CD8-positive, alpha-beta memory T cell (primary cell): Measurements from ENCODE around the gene MS4A4A. TPM values are rescaled to one million over a fixed set of nuclear protein-coding genes. Genes with fewer than 3 reads are reported as not detected.

Source experiments
- CTCF ChIA-PET: fragments of 350-600 bp; sonication (Branson Sonifier 250); formaldehyde crosslinking; loops from one replicate; lab custom pipeline; 2021; ENCODE audit warnings: antibody characterized with exemption; lab: Charles Lee
- POLR2A ChIA-PET: fragments of 350-600 bp; sonication (Branson Sonifier 250); formaldehyde crosslinking; loops from one replicate; lab custom pipeline; 2021; ENCODE audit warnings: antibody characterized with exemption; lab: Charles Lee
- DNase-seq, 5 donors: peaks; one replicate each; pipeline versions ENCODE4 v3.0.0 to v3.0.0-alpha.2; 2020 to 2022; ENCODE audit warnings: mixed read lengths in 1 of 5
- H3K27ac ChIP-seq: one replicate; pipeline ENCODE4 v1.7.0; 2013; ENCODE audit warnings: low read depth, mild to moderate bottlenecking, low read length, moderate library complexity
- H3K27me3 ChIP-seq: 2 replicates; pipeline ENCODE4 v1.7.0; 2013; ENCODE audit warnings: low read length, mild to moderate bottlenecking; ENCODE audit not compliant: insufficient read depth, poor library complexity, severe bottlenecking
- H3K36me3 ChIP-seq: 2 replicates; pipeline ENCODE4 v1.7.0; 2013; ENCODE audit warnings: mild to moderate bottlenecking, low read length, moderate library complexity; ENCODE audit not compliant: insufficient read depth
- H3K4me1 ChIP-seq: 2 replicates; pipeline ENCODE4 v1.7.0; 2013; ENCODE audit warnings: mild to moderate bottlenecking, low read length, moderate library complexity; ENCODE audit not compliant: insufficient read depth
- H3K4me3 ChIP-seq: 2 replicates; pipeline ENCODE4 v1.7.0; 2013; ENCODE audit warnings: mild to moderate bottlenecking, low read length
- H3K9me3 ChIP-seq: 2 replicates; pipeline ENCODE4 v1.7.0; 2013; ENCODE audit warnings: mild to moderate bottlenecking, low read length
- H3K27ac Mint-ChIP-seq, 8 donors: one replicate each; pipeline ENCODE4 v1.8.0; 2020 to 2021; ENCODE audit warnings: mixed read lengths in 8 of 8, mild to moderate bottlenecking in 6 of 8, inconsistent platforms in 3 of 8, moderate library complexity in 3 of 8
- H3K27me3 Mint-ChIP-seq, 2 donors: one replicate each; pipeline ENCODE4 v1.8.0; 2020 to 2021; ENCODE audit warnings: mixed read lengths in 2 of 2, mild to moderate bottlenecking in 1 of 2, moderate library complexity in 1 of 2
- H3K36me3 Mint-ChIP-seq, 3 donors: one replicate each; pipeline ENCODE4 v1.8.0; 2020 to 2021; ENCODE audit warnings: mixed read lengths in 3 of 3, inconsistent platforms in 1 of 3, mild to moderate bottlenecking in 1 of 3
- H3K4me1 Mint-ChIP-seq, 3 donors: one replicate each; pipeline ENCODE4 v1.8.0; 2020 to 2021; ENCODE audit warnings: mixed read lengths in 3 of 3, inconsistent platforms in 1 of 3, mild to moderate bottlenecking in 1 of 3
- H3K4me3 Mint-ChIP-seq, 7 donors: one replicate each; pipeline ENCODE4 v1.8.0; 2020 to 2021; ENCODE audit warnings: mixed read lengths in 7 of 7, mild to moderate bottlenecking in 6 of 7, moderate library complexity in 4 of 7, inconsistent platforms in 2 of 7
- H3K9me3 Mint-ChIP-seq, 5 donors: one replicate each; pipeline ENCODE4 v1.8.0; 2020 to 2022; ENCODE audit warnings: mixed read lengths in 5 of 5, mild to moderate bottlenecking in 3 of 5, moderate library complexity in 2 of 5, inconsistent platforms in 1 of 5
- polyA plus RNA-seq: library from polyadenylated mRNA; unstranded; fragments of 300-500 nt; fragmentation: Illumina TruSeq; gene quantifications from one replicate; pipeline ENCODE4 v1.2.3, GENCODE V29; 2021
- total RNA-seq, 2 experiments: library from RNA; stranded (reverse); gene quantifications; one replicate each; pipeline ENCODE4 v1.2.3, GENCODE V29; 2021

MS4A4A gene
- total and polyA plus RNA-seq, 3 experiments from 2014 or later = 0.20 TPM; not detected in 2

GRCh38 chr11:60343094-60343704, 62.7 kb downstream of the MS4A4A start:
- no peaks in the 10 kb centered on the region for H3K9me3 Mint-ChIP-seq
- ChIA-PET POLR2A (no interaction called here), CTCF (interaction anchor here (0.6 to 1.2 kb wide), 3 partner anchors 9 to 140 kb away, joined by 3 read pairs; no protein-coding TSS in a partner anchor)
- no peak overlapping the region for H3K4me3 Mint-ChIP-seq
- H3K27me3 Mint-ChIP-seq = peaks cover 1 to 28% of the 10 kb centered on the region in 2 donors
- H3K4me1 Mint-ChIP-seq = no peaks in the 10 kb centered on the region
- H3K27me3 ChIP-seq = peaks cover 3% of the 10 kb centered on the region
- H3K27ac ChIP-seq = no peak overlapping the region
- no peak overlapping the region for H3K4me3 ChIP-seq
- H3K4me1 ChIP-seq = no peaks in the 10 kb centered on the region
- no peaks in the 10 kb centered on the region for H3K36me3 ChIP-seq
- H3K36me3 Mint-ChIP-seq = no peaks in the 10 kb centered on the region
- no peak for DNase-seq
- no peak overlapping the region for H3K27ac Mint-ChIP-seq
- no peaks in the 10 kb centered on the region for H3K9me3 ChIP-seq

- no peak for DNase-seq
- Mint-ChIP-seq H3K36me3 (no peaks in the 10 kb centered on the region), H3K27me3 (peaks cover 1 to 32% of the 10 kb centered on the region in 2 donors), H3K4me3 (no peak overlapping the region), H3K4me1 (no peaks in the 10 kb centered on the region), H3K27ac (no peak overlapping the region), H3K9me3 (no peaks in the 10 kb centered on the region)
- no peak overlapping the region for H3K4me3 ChIP-seq
- ChIA-PET CTCF (interaction anchor here (1.6 kb wide), 1 partner anchor 164 kb away, joined by 3 read pairs; no protein-coding TSS in a partner anchor), POLR2A (no interaction called here)
- peaks cover 3% of the 10 kb centered on the region for H3K27me3 ChIP-seq
- no peaks in the 10 kb centered on the region for H3K9me3 ChIP-seq
- H3K27ac ChIP-seq = no peak overlapping the region
- H3K36me3 ChIP-seq = no peaks in the 10 kb centered on the region
- H3K4me1 ChIP-seq = no peaks in the 10 kb centered on the region
These were observed 63.7 kb downstream of the MS4A4A start for GRCh38 chr11:60344146-60344545.

GRCh38 chr11:60345489-60345888, 65.0 kb downstream of the MS4A4A start:
- ChIA-PET CTCF (interaction anchor here (0.9 to 1.6 kb wide), 2 partner anchors 163 to 167 kb away, joined by 3 read pairs; no protein-coding TSS in a partner anchor), POLR2A (no interaction called here)
- Mint-ChIP-seq H3K27me3 (peaks cover 1 to 37% of the 10 kb centered on the region in 2 donors), H3K36me3 (no peaks in the 10 kb centered on the region), H3K4me3 (no peak overlapping the region), H3K9me3 (no peaks in the 10 kb centered on the region), H3K4me1 (no peaks in the 10 kb centered on the region), H3K27ac (no peak overlapping the region)
- H3K36me3 ChIP-seq = no peaks in the 10 kb centered on the region
- H3K4me1 ChIP-seq = no peaks in the 10 kb centered on the region
- no peak overlapping the region for H3K27ac ChIP-seq
- H3K9me3 ChIP-seq = no peaks in the 10 kb centered on the region
- no peak for DNase-seq
- H3K27me3 ChIP-seq = peaks cover 3% of the 10 kb centered on the region
- H3K4me3 ChIP-seq = no peak overlapping the region

- ChIA-PET CTCF (no interaction called here), POLR2A (no interaction called here)
- H3K27me3 ChIP-seq = peaks cover 3% of the 10 kb centered on the region
- no peak overlapping the region for H3K4me3 ChIP-seq
- Mint-ChIP-seq H3K9me3 (no peaks in the 10 kb centered on the region), H3K27ac (no peak overlapping the region), H3K27me3 (peaks cover 1 to 30% of the 10 kb centered on the region in 2 donors), H3K36me3 (no peaks in the 10 kb centered on the region), H3K4me3 (no peak overlapping the region), H3K4me1 (no peaks in the 10 kb centered on the region)
- H3K4me1 ChIP-seq = no peaks in the 10 kb centered on the region
- no peak overlapping the region for H3K27ac ChIP-seq
- no peaks in the 10 kb centered on the region for H3K9me3 ChIP-seq
- no peak for DNase-seq
- H3K36me3 ChIP-seq = no peaks in the 10 kb centered on the region
These were observed 66.8 kb downstream of the MS4A4A start for GRCh38 chr11:60347084-60347797.

GRCh38 chr11:60348116-60348515, 67.7 kb downstream of the MS4A4A start:
- POLR2A ChIA-PET = no interaction called here
- H3K4me1 ChIP-seq = no peaks in the 10 kb centered on the region
- Mint-ChIP-seq H3K9me3 (no peaks in the 10 kb centered on the region), H3K4me1 (no peaks in the 10 kb centered on the region), H3K27ac (no peak overlapping the region), H3K27me3 (peaks cover 1 to 33% of the 10 kb centered on the region in 2 donors), H3K4me3 (no peak overlapping the region), H3K36me3 (no peaks in the 10 kb centered on the region)
- no peak overlapping the region for H3K4me3 ChIP-seq
- H3K9me3 ChIP-seq = no peaks in the 10 kb centered on the region
- DNase-seq = no peak
- CTCF ChIA-PET = no interaction called here
- no peak overlapping the region for H3K27ac ChIP-seq
- H3K36me3 ChIP-seq = no peaks in the 10 kb centered on the region
- peaks cover 3% of the 10 kb centered on the region for H3K27me3 ChIP-seq

- Histone ChIP-seq H3K4me3 (no peak overlapping the region), H3K36me3 (no peaks in the 10 kb centered on the region), H3K27me3 (peaks cover 3% of the 10 kb centered on the region), H3K4me1 (no peaks in the 10 kb centered on the region), H3K27ac (no peak overlapping the region), H3K9me3 (no peaks in the 10 kb centered on the region)
- ChIA-PET POLR2A (no interaction called here), CTCF (no interaction called here)
- Mint-ChIP-seq H3K27me3 (peaks cover 4 to 36% of the 10 kb centered on the region in 2 donors), H3K9me3 (no peaks in the 10 kb centered on the region), H3K27ac (no peak overlapping the region), H3K36me3 (no peaks in the 10 kb centered on the region), H3K4me3 (no peak overlapping the region), H3K4me1 (no peaks in the 10 kb centered on the region)
- DNase-seq = no peak
These were observed 69.5 kb downstream of the MS4A4A start for GRCh38 chr11:60349990-60350389.

GRCh38 chr11:60357771-60358170, 77.3 kb downstream of the MS4A4A start:
- Histone ChIP-seq H3K27ac (no peak overlapping the region), H3K4me3 (no peak overlapping the region), H3K9me3 (no peaks in the 10 kb centered on the region), H3K4me1 (no peaks in the 10 kb centered on the region), H3K27me3 (no peaks in the 10 kb centered on the region), H3K36me3 (no peaks in the 10 kb centered on the region)
- Mint-ChIP-seq H3K4me3 (no peak overlapping the region), H3K9me3 (no peaks in the 10 kb centered on the region), H3K27me3 (peaks cover 6 to 26% of the 10 kb centered on the region in 2 donors), H3K36me3 (no peaks in the 10 kb centered on the region), H3K4me1 (no peaks in the 10 kb centered on the region), H3K27ac (no peak overlapping the region)
- POLR2A ChIA-PET = no interaction called here
- DNase-seq = no peak
- CTCF ChIA-PET = no interaction called here
